CD14-positive monocyte (primary cell): ENCODE data around the gene FRMD3. TPM values are rescaled to one million over a fixed set of nuclear protein-coding genes. Genes with fewer than 3 reads are reported as not detected.
A peak's percentile ranks its signal among the peaks of the same experiment; 100 is the strongest.

ENCODE experiments used
- DNase-seq, 3 donors: peaks; one replicate each; pipeline ENCODE4 v3.0.0-alpha.2; 2011 to 2022
- H2AFZ ChIP-seq: 2 replicates; pipeline ENCODE4 v1.6.0; 2012; ENCODE audit warnings: mild to moderate bottlenecking, low read depth, low read length, inconsistent platforms; ENCODE audit not compliant: insufficient read depth, poor library complexity, severe bottlenecking
- H3K27ac ChIP-seq, 2 donors: 1 replicate in 1 of 2; 2 replicates in 1 of 2; pipeline ENCODE4 v1.5.1; 2012 to 2013; ENCODE audit warnings: low read length in 2 of 2, control low read depth in 1 of 2, inconsistent platforms in 1 of 2, low read depth in 1 of 2, mild to moderate bottlenecking in 1 of 2
- H3K27me3 ChIP-seq, 2 donors: one replicate each; pipeline versions ENCODE4 v1.6.0 to v1.6.1; 2011 to 2013; ENCODE audit warnings: low read length in 2 of 2; ENCODE audit not compliant: control insufficient read depth in 2 of 2, insufficient read depth in 2 of 2
- H3K36me3 ChIP-seq, 2 donors: replicated peaks in 1 of 2; 1 replicate in 1 of 2; 2 replicates in 1 of 2; pipeline versions ENCODE4 v1.5.1 to v1.6.1; 2012 to 2013; ENCODE audit warnings: low read length in 2 of 2, control low read depth in 1 of 2, inconsistent platforms in 1 of 2, mild to moderate bottlenecking in 1 of 2; ENCODE audit not compliant: insufficient read depth in 2 of 2, control insufficient read depth in 1 of 2
- H3K4me1 ChIP-seq, 2 donors: 1 replicate in 1 of 2; 2 replicates in 1 of 2; pipeline versions ENCODE4 v1.5.1 to v1.6.1; 2012 to 2013; ENCODE audit warnings: low read length in 2 of 2, control low read depth in 1 of 2, inconsistent platforms in 1 of 2, mild to moderate bottlenecking in 1 of 2, moderate library complexity in 1 of 2; ENCODE audit not compliant: insufficient read depth in 2 of 2, control insufficient read depth in 1 of 2
- H3K4me2 ChIP-seq: replicated peaks from 2 replicates; pipeline ENCODE3; 2012; ENCODE audit warnings: low read length, moderate library complexity, mild to moderate bottlenecking; ENCODE audit not compliant: poor library complexity, severe bottlenecking; ENCODE audit errors: extremely low read depth
- H3K4me3 ChIP-seq, 3 experiments: fragments of 200-600 bp in 1 of 3; sonication (generic) in 1 of 3; replicated peaks in 1 of 3; 1 replicate in 2 of 3; 2 replicates in 1 of 3; pipeline ENCODE4 v1.5.1; 2011 to 2013; ENCODE audit warnings: low read length in 3 of 3, mild to moderate bottlenecking in 3 of 3, control low read depth in 2 of 3, low read depth in 2 of 3, inconsistent platforms in 1 of 3, moderate library complexity in 1 of 3
- H3K79me2 ChIP-seq: 2 replicates; pipeline ENCODE4 v1.6.0; 2012; ENCODE audit warnings: mild to moderate bottlenecking, control low read depth, inconsistent platforms, low read length, moderate library complexity; ENCODE audit not compliant: insufficient read depth
- H3K9ac ChIP-seq: 2 replicates; pipeline ENCODE4 v1.6.0; 2017; ENCODE audit warnings: low read length, mild to moderate bottlenecking; ENCODE audit not compliant: insufficient read depth, poor library complexity, severe bottlenecking
- H3K9me3 ChIP-seq, 2 donors: replicated peaks in 1 of 2; 1 replicate in 1 of 2; 2 replicates in 1 of 2; pipeline versions ENCODE4 v1.5.1 to v1.6.1; 2012 to 2013; ENCODE audit warnings: low read length in 2 of 2, control low read depth in 1 of 2; ENCODE audit not compliant: control insufficient read depth in 1 of 2, insufficient read depth in 1 of 2
- H4K20me1 ChIP-seq: 2 replicates; pipeline ENCODE4 v1.6.0; 2012; ENCODE audit warnings: mild to moderate bottlenecking, low read length, control low read depth, moderate library complexity; ENCODE audit not compliant: insufficient read depth
- H3K27ac Mint-ChIP-seq, 7 donors: one replicate each; pipeline ENCODE4 v1.8.0; 2020; ENCODE audit warnings: mild to moderate bottlenecking in 7 of 7, mixed read lengths in 7 of 7, moderate library complexity in 6 of 7, inconsistent platforms in 2 of 7
- H3K27me3 Mint-ChIP-seq, 3 donors: one replicate each; pipeline ENCODE4 v1.8.0; 2021 to 2022; ENCODE audit warnings: low read depth in 3 of 3, mild to moderate bottlenecking in 3 of 3, mixed read lengths in 3 of 3, moderate library complexity in 3 of 3, inconsistent platforms in 1 of 3
- H3K36me3 Mint-ChIP-seq, 2 donors: one replicate each; pipeline ENCODE4 v1.8.0; 2020; ENCODE audit warnings: mixed read lengths in 2 of 2, inconsistent platforms in 1 of 2, mild to moderate bottlenecking in 1 of 2
- H3K4me1 Mint-ChIP-seq: one replicate; pipeline ENCODE4 v1.8.0; 2020; ENCODE audit warnings: mild to moderate bottlenecking, mixed read lengths
- H3K4me3 Mint-ChIP-seq, 2 donors: one replicate each; pipeline ENCODE4 v1.8.0; 2020; ENCODE audit warnings: mild to moderate bottlenecking in 2 of 2, mixed read lengths in 2 of 2, moderate library complexity in 1 of 2
- H3K9me3 Mint-ChIP-seq, 7 donors: one replicate each; pipeline ENCODE4 v1.8.0; 2020 to 2022; ENCODE audit warnings: mixed read lengths in 7 of 7, mild to moderate bottlenecking in 6 of 7, moderate library complexity in 6 of 7, inconsistent platforms in 2 of 7
- CTCF ChIP-seq: fragments of 200-600 bp; IDR thresholded peaks from one replicate; pipeline ENCODE4 v1.8.0; 2022; ENCODE audit warnings: antibody characterized with exemption, mild to moderate bottlenecking
- WGBS: methylation state at CpG from one replicate; pipeline ENCODE4 v1.1.5; 2013; ENCODE audit warnings: missing lambda C conversion rate; ENCODE audit not compliant: insufficient coverage; 5-methylcytosine and 5-hydroxymethylcytosine counted together
- intact Hi-C, 2 donors: fragments of 100-400 bp; cut with micrococcal nuclease; formaldehyde crosslinking; loops; one replicate each; pipeline versions ENCODE4 v1.15.0 to v1.15.1; 2023
- polyA plus RNA-seq, 3 donors: library from polyadenylated mRNA; depleted of rRNA in 1 of 3; unstranded in 2 of 3; stranded (reverse) in 1 of 3; fragments of 300-500 nt in 2 of 3; fragments of >200 nt in 1 of 3; fragmentation: Illumina TruSeq in 2 of 3; gene quantifications; 1 replicate in 2 of 3; 2 replicates in 1 of 3; pipeline ENCODE4 v1.2.3, GENCODE V29; 2012 to 2021

The FRMD3 gene
- polyA plus RNA-seq, 3 donors = 2.8 to 9.8 (median 4.2) TPM

- peaks cover 9% of the 10 kb centered on the region for H3K4me1 Mint-ChIP-seq
- Histone ChIP-seq H3K79me2 (no peaks in the 10 kb centered on the region), H3K4me2 (no peak overlapping the region), H3K9ac (no peak overlapping the region), H2AFZ (no peak overlapping the region), H4K20me1 (no peaks in the 10 kb centered on the region), H3K36me3 (no peaks in the 10 kb centered on the region), H3K27me3 (no peaks in the 10 kb centered on the region), H3K27ac (no peak overlapping the region), H3K4me1 (peaks cover 0 to 4% of the 10 kb centered on the region in 2 donors), H3K4me3 (no peak overlapping the region), H3K9me3 (no peaks in the 10 kb centered on the region)
- H3K4me3 Mint-ChIP-seq = no peak overlapping the region
- H3K36me3 Mint-ChIP-seq = peaks cover 7 to 10% of the 10 kb centered on the region in 2 donors
- intact Hi-C loops = no loop called here
- TF ChIP-seq CTCF = no peak
- no peak for DNase-seq
- H3K27ac Mint-ChIP-seq = peak overlapping the region in 1 of 7 donors; percentile 55
- 100% methylated on average over 1 of the region's 7 CpGs for WGBS
- peaks cover 0 to 4% (median 2%) of the 10 kb centered on the region in 7 donors for H3K9me3 Mint-ChIP-seq
- peaks cover 0 to 3% (median 2%) of the 10 kb centered on the region in 3 donors for H3K27me3 Mint-ChIP-seq
Measured at GRCh38 chr9:83281306-83282255, 256.6 kb downstream of the FRMD3 start.

GRCh38 chr9:83280790-83281189 is 257.4 kb downstream of the FRMD3 start:
- Mint-ChIP-seq H3K27me3 (peaks cover 0 to 3% (median 2%) of the 10 kb centered on the region in 3 donors), H3K27ac (no peak overlapping the region), H3K36me3 (peaks cover 7 to 10% of the 10 kb centered on the region in 2 donors), H3K4me3 (no peak overlapping the region), H3K4me1 (peaks cover 13% of the 10 kb centered on the region), H3K9me3 (peaks cover 0 to 4% (median 2%) of the 10 kb centered on the region in 7 donors)
- Histone ChIP-seq H4K20me1 (no peaks in the 10 kb centered on the region), H3K4me1 (peaks cover 0 to 4% of the 10 kb centered on the region in 2 donors), H3K27me3 (no peaks in the 10 kb centered on the region), H3K36me3 (no peaks in the 10 kb centered on the region), H3K27ac (no peak overlapping the region), H3K4me2 (no peak overlapping the region), H3K9me3 (no peaks in the 10 kb centered on the region), H3K79me2 (no peaks in the 10 kb centered on the region), H3K4me3 (no peak overlapping the region), H3K9ac (no peak overlapping the region), H2AFZ (no peak overlapping the region)
- TF ChIP-seq CTCF = no peak
- no peak for DNase-seq
- WGBS = 50% methylated on average over 1 of the region's 2 CpGs
- intact Hi-C loops = no loop called here
